WTC11 (cell line): ENCODE measurements around the gene SLC13A3. TPM values are rescaled to one million over a fixed set of nuclear protein-coding genes. Genes with fewer than 3 reads are reported as not detected.

Experiments
- ATAC-seq: fragments of 200-7000 bp; cut with Tn5 transposase; 2 replicates; pipeline ENCODE4 v1.10.0; 2021; ENCODE audit warnings: mild to moderate bottlenecking, moderate library complexity
- CTCF ChIA-PET: fragments of 300-600 bp; sonication (Branson Sonifier 250); formaldehyde crosslinking; loops from one replicate; lab custom pipeline; 2021; ENCODE audit warnings: antibody characterized with exemption; lab: Charles Lee
- POLR2A ChIA-PET: fragments of 350-600 bp; sonication (Branson Sonifier 250); formaldehyde crosslinking; loops from one replicate; lab custom pipeline; 2021; ENCODE audit warnings: antibody characterized with exemption; lab: Charles Lee
- DNase-seq: peaks from one replicate; pipeline ENCODE4 v3.0.0; 2021; ENCODE audit warnings: low spot score
- H3K27ac Mint-ChIP-seq: 2 replicates; pipeline ENCODE4 v1.8.0; 2021; ENCODE audit warnings: mixed read lengths
- H3K27me3 Mint-ChIP-seq: 2 replicates; pipeline ENCODE4 v1.8.0; 2021; ENCODE audit warnings: low read depth, mild to moderate bottlenecking, moderate library complexity, mixed read lengths
- H3K36me3 Mint-ChIP-seq: 2 replicates; pipeline ENCODE4 v1.8.0; 2021; ENCODE audit warnings: mixed read lengths
- H3K4me1 Mint-ChIP-seq: 2 replicates; pipeline ENCODE4 v1.8.0; 2022; ENCODE audit warnings: mixed read lengths
- H3K4me3 Mint-ChIP-seq: 2 replicates; pipeline ENCODE4 v1.8.0; 2021; ENCODE audit warnings: mild to moderate bottlenecking, moderate library complexity, mixed read lengths
- H3K9me3 Mint-ChIP-seq: 2 replicates; pipeline ENCODE4 v1.8.0; 2021; ENCODE audit warnings: mixed read lengths
- AFF4 ChIP-seq: sonication (generic); formaldehyde crosslinking; IDR thresholded peaks from 2 replicates; pipeline ENCODE4 v1.8.1; 2023; ENCODE audit warnings: mild to moderate bottlenecking, missing genetic modification reagents, borderline replicate concordance
- ATF1 ChIP-seq: sonication (generic); formaldehyde crosslinking; IDR thresholded peaks from 2 replicates; pipeline ENCODE4 v1.8.1; 2023; ENCODE audit warnings: mild to moderate bottlenecking, moderate library complexity, missing genetic modification reagents
- ATF2 ChIP-seq: sonication (generic); formaldehyde crosslinking; IDR thresholded peaks from 2 replicates; pipeline ENCODE4 v1.8.1; 2022; ENCODE audit warnings: low read depth, missing genetic modification reagents, borderline replicate concordance
- CREM ChIP-seq: sonication (generic); formaldehyde crosslinking; IDR thresholded peaks from 2 replicates; pipeline ENCODE4 v1.8.1; 2022; ENCODE audit warnings: mild to moderate bottlenecking, missing genetic modification reagents, moderate library complexity
- E2F1 ChIP-seq: sonication (generic); formaldehyde crosslinking; IDR thresholded peaks from 2 replicates; pipeline ENCODE4 v1.8.0; 2022; ENCODE audit warnings: mild to moderate bottlenecking, missing genetic modification reagents
- ELF4 ChIP-seq: sonication (generic); formaldehyde crosslinking; IDR thresholded peaks from 2 replicates; pipeline ENCODE4 v1.8.1; 2022; ENCODE audit warnings: low read depth, mild to moderate bottlenecking, moderate library complexity, missing genetic modification reagents
- FOXJ3 ChIP-seq: sonication (generic); formaldehyde crosslinking; IDR thresholded peaks from 2 replicates; pipeline ENCODE4 v1.9.0; 2021; ENCODE audit warnings: missing genetic modification reagents, mild to moderate bottlenecking, borderline replicate concordance
- FOXK1 ChIP-seq: sonication (generic); formaldehyde crosslinking; IDR thresholded peaks from 2 replicates; pipeline ENCODE4 v1.8.0; 2022; ENCODE audit warnings: mild to moderate bottlenecking, moderate library complexity, missing genetic modification reagents
- FOXP4 ChIP-seq: sonication (generic); formaldehyde crosslinking; IDR thresholded peaks from 2 replicates; pipeline ENCODE4 v1.8.0; 2022; ENCODE audit warnings: mild to moderate bottlenecking, missing genetic modification reagents
- HMGA2 ChIP-seq: fragments of 250-450 bp; sonication (Bioruptor Pico); IDR thresholded peaks from 2 replicates; pipeline ENCODE4 v1.4.0; 2021; ENCODE audit warnings: mild to moderate bottlenecking, moderate library complexity
- KAT7 ChIP-seq: sonication (generic); formaldehyde crosslinking; IDR thresholded peaks from 2 replicates; pipeline ENCODE4 v1.8.1; 2023; ENCODE audit warnings: missing genetic modification reagents, mild to moderate bottlenecking, borderline replicate concordance
- MLX ChIP-seq: sonication (generic); formaldehyde crosslinking; IDR thresholded peaks from 2 replicates; pipeline ENCODE4 v1.8.1; 2023; ENCODE audit warnings: mild to moderate bottlenecking, missing genetic modification reagents, moderate library complexity
- NFATC4 ChIP-seq: fragments of 250-450 bp; sonication (Bioruptor Pico); IDR thresholded peaks from 2 replicates; pipeline ENCODE4 v1.9.0; 2021; ENCODE audit warnings: mild to moderate bottlenecking
- NR2C2 ChIP-seq: sonication (generic); formaldehyde crosslinking; IDR thresholded peaks from 2 replicates; pipeline ENCODE4 v1.8.0; 2022; ENCODE audit warnings: mild to moderate bottlenecking, missing genetic modification reagents
- NR3C1 ChIP-seq: sonication (generic); formaldehyde crosslinking; conservative IDR thresholded peaks from 2 replicates; pipeline ENCODE4 v1.8.1; 2023; ENCODE audit warnings: low read depth, mild to moderate bottlenecking, missing genetic modification reagents
- PRRX2 ChIP-seq: fragments of 250-450 bp; sonication (Bioruptor Pico); IDR thresholded peaks from 2 replicates; pipeline ENCODE4 v1.8.0; 2021; ENCODE audit warnings: mild to moderate bottlenecking
- SOX15 ChIP-seq: fragments of 250-450 bp; sonication (Bioruptor Pico); IDR thresholded peaks from 2 replicates; pipeline ENCODE4 v1.9.0; 2021; ENCODE audit warnings: mild to moderate bottlenecking
- USF2 ChIP-seq: sonication (generic); formaldehyde crosslinking; IDR thresholded peaks from 2 replicates; pipeline ENCODE4 v1.8.1; 2023; ENCODE audit warnings: mild to moderate bottlenecking, missing genetic modification reagents, moderate library complexity
- ZBTB43 ChIP-seq: sonication (generic); formaldehyde crosslinking; IDR thresholded peaks from 2 replicates; pipeline ENCODE4 v1.8.1; 2023; ENCODE audit warnings: mild to moderate bottlenecking, missing genetic modification reagents
- ZNF281 ChIP-seq: sonication (generic); formaldehyde crosslinking; IDR thresholded peaks from 2 replicates; pipeline ENCODE4 v1.8.0; 2023; ENCODE audit warnings: mild to moderate bottlenecking, missing genetic modification reagents
- ZNF416 ChIP-seq: fragments of 250-450 bp; sonication (Bioruptor Pico); IDR thresholded peaks from 2 replicates; pipeline ENCODE4 v1.9.0; 2021; ENCODE audit warnings: mild to moderate bottlenecking, inconsistent platforms
- ZNF671 ChIP-seq: fragments of 250-450 bp; sonication (Bioruptor Pico); IDR thresholded peaks from 2 replicates; pipeline ENCODE4 v1.8.0; 2021; ENCODE audit warnings: mild to moderate bottlenecking
- total RNA-seq: library from RNA; stranded (reverse); gene quantifications from 3 replicates; pipeline ENCODE4 v1.2.3, GENCODE V29; 2021

SLC13A3 gene
- total RNA-seq, 1 experiment from 2014 or later = 10.6 TPM

GRCh38 chr20:46571418-46571817 is 79.8 kb downstream of the SLC13A3 start:
- CTCF ChIA-PET = no interaction called here
- Mint-ChIP-seq H3K4me1 (no peaks in the 10 kb centered on the region), H3K4me3 (no peak overlapping the region), H3K27ac (no peak overlapping the region), H3K36me3 (no peaks in the 10 kb centered on the region), H3K9me3 (no peaks in the 10 kb centered on the region), H3K27me3 (no peaks in the 10 kb centered on the region)
- no peak for TF ChIP-seq AFF4
- TF ChIP-seq ATF2 = no peak
- no peak for TF ChIP-seq CREM (CRISPR knock-in tag)
- no peak for TF ChIP-seq ZNF281
- no peak for TF ChIP-seq NFATC4
- TF ChIP-seq ELF4 (CRISPR knock-in tag) = no peak
- TF ChIP-seq USF2 (CRISPR knock-in tag) = no peak
- no peak for TF ChIP-seq ZBTB43
- no peak for TF ChIP-seq FOXK1 (CRISPR knock-in tag)
- TF ChIP-seq PRRX2 (CRISPR knock-in tag) = no peak
- TF ChIP-seq HMGA2 (CRISPR knock-in tag) = no peak
- no peak for TF ChIP-seq SOX15 (CRISPR knock-in tag)
- TF ChIP-seq NR2C2 (CRISPR knock-in tag) = no peak
- TF ChIP-seq ATF1 (CRISPR knock-in tag) = no peak
- no peak for TF ChIP-seq ZNF671 (CRISPR knock-in tag)
- no peak for TF ChIP-seq FOXJ3 (CRISPR knock-in tag)
- TF ChIP-seq KAT7 (CRISPR knock-in tag) = no peak
- DNase-seq (no peak), ATAC-seq (no peak)
- POLR2A ChIA-PET = no interaction called here

GRCh38 chr20:46570956-46571355 is 80.3 kb downstream of the SLC13A3 start:
- Mint-ChIP-seq H3K4me3 (no peak overlapping the region), H3K27me3 (no peaks in the 10 kb centered on the region), H3K4me1 (no peaks in the 10 kb centered on the region), H3K27ac (no peak overlapping the region), H3K9me3 (no peaks in the 10 kb centered on the region), H3K36me3 (no peaks in the 10 kb centered on the region)
- CTCF ChIA-PET = no interaction called here
- POLR2A ChIA-PET = no interaction called here
- DNase-seq (no peak), ATAC-seq (no peak)
- TF ChIP-seq E2F1 (CRISPR knock-in tag) (no peak), MLX (CRISPR knock-in tag) (no peak), NR3C1 (no peak), ZNF416 (CRISPR knock-in tag) (no peak), FOXP4 (CRISPR knock-in tag) (no peak)
